GM13977 (cell line): ENCODE measurements around the gene NRF1.
"Not testable (repeated sequence)": the region's sequence is repeated elsewhere in the genome, so short reads cannot be mapped to it uniquely, and the experiment has no call there.

Experiments used
- DNase-seq: peaks from one replicate; pipeline ENCODE4 v3.0.0; 2012; ENCODE audit warnings: low spot score
- in situ Hi-C: fragments of 300-500 bp; cut with MboI; formaldehyde crosslinking; loops from one replicate; pipeline ENCODE4 v1.12.0; 2022; ENCODE audit warnings: low sequenced_read_pairs, low pct_unique_long_range_greater_than_20kb, mixed read lengths, inconsistent platforms; ENCODE audit not compliant: unreplicated experiment
- TF ChIP-seq, protein P1 (sequence below): IDR thresholded peaks from 2 replicates; pipeline ENCODE4 v1.5.1; 2012; ENCODE audit warnings: mild to moderate bottlenecking, control low read depth; ENCODE audit not compliant: insufficient read depth; ENCODE audit errors: extremely low read depth, missing control alignments

Gene NRF1

GRCh38 chr7:129789000-129789399 is 177.5 kb downstream of the NRF1 start:
- DNase-seq: no peak
- TF ChIP-seq, protein P1, sequence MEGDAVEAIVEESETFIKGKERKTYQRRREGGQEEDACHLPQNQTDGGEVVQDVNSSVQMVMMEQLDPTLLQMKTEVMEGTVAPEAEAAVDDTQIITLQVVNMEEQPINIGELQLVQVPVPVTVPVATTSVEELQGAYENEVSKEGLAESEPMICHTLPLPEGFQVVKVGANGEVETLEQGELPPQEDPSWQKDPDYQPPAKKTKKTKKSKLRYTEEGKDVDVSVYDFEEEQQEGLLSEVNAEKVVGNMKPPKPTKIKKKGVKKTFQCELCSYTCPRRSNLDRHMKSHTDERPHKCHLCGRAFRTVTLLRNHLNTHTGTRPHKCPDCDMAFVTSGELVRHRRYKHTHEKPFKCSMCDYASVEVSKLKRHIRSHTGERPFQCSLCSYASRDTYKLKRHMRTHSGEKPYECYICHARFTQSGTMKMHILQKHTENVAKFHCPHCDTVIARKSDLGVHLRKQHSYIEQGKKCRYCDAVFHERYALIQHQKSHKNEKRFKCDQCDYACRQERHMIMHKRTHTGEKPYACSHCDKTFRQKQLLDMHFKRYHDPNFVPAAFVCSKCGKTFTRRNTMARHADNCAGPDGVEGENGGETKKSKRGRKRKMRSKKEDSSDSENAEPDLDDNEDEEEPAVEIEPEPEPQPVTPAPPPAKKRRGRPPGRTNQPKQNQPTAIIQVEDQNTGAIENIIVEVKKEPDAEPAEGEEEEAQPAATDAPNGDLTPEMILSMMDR: no peak
- in situ Hi-C loops: no loop called here

DNA sequence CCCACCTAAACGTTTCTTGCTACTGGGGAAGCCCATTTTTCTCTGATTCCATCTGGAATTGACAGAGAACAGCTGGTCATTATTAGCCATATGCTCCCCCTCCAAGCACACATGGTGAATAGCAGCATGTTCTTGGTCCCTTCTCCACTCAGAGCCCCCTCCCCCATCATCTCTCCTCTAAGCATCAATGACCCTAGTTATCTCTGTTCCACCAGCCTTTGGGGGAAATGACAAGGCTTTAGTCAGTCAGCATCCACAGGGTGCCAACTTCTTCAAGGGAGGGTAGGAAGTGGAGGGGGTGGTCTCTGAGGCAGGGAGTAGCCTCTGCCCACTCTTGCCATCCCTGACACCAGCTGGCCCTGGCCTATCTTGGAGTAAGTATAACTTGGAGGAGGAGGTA is 178.1 kb downstream of the NRF1 start:
- TF ChIP-seq, protein P1: no peak
- DNase-seq: no peak
- in situ Hi-C loops: no loop called here

GRCh38 chr7:129790136-129790535 is 178.6 kb downstream of the NRF1 start:
- in situ Hi-C loops: no loop called here
- TF ChIP-seq, protein P1: no peak
- DNase-seq: no peak

DNA sequence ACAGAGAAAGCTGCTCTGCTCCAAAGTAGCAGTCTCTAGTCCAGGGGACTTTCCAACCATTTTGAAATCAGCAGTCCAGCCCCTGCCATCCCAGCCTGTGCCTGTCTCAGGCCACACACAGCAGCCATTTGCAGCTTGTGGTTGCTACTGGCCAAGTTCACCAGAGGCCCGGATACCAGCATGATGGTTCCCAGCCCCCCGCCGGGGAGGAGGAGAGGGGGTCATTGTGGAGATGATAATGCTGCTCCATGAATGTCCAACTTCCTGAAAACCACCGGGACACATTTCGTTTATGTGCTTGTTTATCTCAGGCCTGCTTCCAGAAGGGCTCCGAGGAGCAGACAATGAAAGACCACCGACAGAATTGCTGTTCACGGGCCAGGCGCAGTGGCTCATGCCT is 181.2 kb downstream of the NRF1 start:
- in situ Hi-C loops: no loop called here
- no peak for DNase-seq
- TF ChIP-seq, protein P1: no peak

- TF ChIP-seq, protein P1: no peak
- no peak for DNase-seq
- in situ Hi-C loops: no loop called here
Observed at GRCh38 chr7:129793506-129794310, 182.2 kb downstream of the NRF1 start.

DNA sequence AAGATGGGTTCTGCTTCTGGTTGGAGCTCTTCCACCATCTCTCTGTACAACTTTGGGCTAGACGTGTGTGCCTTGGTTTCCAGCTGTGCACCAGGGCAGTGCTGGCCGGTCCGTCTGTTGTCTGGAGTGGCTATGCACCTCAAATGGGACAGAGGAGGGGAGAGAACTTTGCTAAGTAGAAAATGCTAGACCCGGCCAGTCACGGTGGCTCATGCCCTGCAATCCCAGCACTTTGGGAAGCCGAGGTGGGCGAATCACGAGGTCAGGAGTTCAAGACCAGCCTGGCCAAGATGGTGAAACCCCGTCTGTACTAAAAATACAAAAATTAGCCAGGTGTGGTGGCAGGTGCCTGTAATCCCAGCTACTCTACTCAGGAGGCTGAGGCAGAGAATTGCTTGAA is 182.9 kb downstream of the NRF1 start:
- DNase-seq, in situ Hi-C loops: not testable (repeated sequence)

GRCh38 chr7:129796186-129796775 is 184.8 kb downstream of the NRF1 start:
- DNase-seq: no peak
- in situ Hi-C loops: no loop called here
- TF ChIP-seq, protein P1: no peak
